ENCODE results near the gene SIGLEC15. TPM values are rescaled to one million over a fixed set of nuclear protein-coding genes. Genes with fewer than 3 reads are reported as not detected.
A peak's percentile ranks its signal among the peaks of the same experiment; 100 is the strongest.

Gene SIGLEC15
- total and polyA plus RNA-seq, 2 experiments from 2014 or later, result 0.30 to 1.5 TPM

- Histone ChIP-seq H3K4me3 (no peak overlapping the region), H3K27ac (peak overlapping the region; percentile 81), H3K9me2 (replicated peaks; ENCODE audit: insufficient read depth) (no peaks in the 10 kb centered on the region), H3K27me3 (no peaks in the 10 kb centered on the region), H2AFZ (no peak overlapping the region), H3K36me3 (replicated peaks; ENCODE audit: insufficient read depth, low read depth) (no peaks in the 10 kb centered on the region), H4K20me1 (ENCODE audit: insufficient read depth, poor library complexity, severe bottlenecking) (no peaks in the 10 kb centered on the region), H3K4me2 (peak overlapping the region; percentile 54), H3K79me2 (no peaks in the 10 kb centered on the region), H3K9me3 (ENCODE audit: low read depth) (no peaks in the 10 kb centered on the region), H3K4me1 (ENCODE audit: insufficient read depth) (peaks cover 29% of the 10 kb centered on the region)
- peak; percentile 71 for DNase-seq (ENCODE audit: low spot score)
- no peak for TF ChIP-seq CTCF (IDR thresholded peaks at IDR 0.05; ENCODE audit: poor library complexity)
- TF ChIP-seq EZH2phosphoT487 (IDR thresholded peaks at IDR 0.05; ENCODE audit: low read depth, severe bottlenecking, unreplicated experiment), result no peak
- no peak for TF ChIP-seq EZH2 (IDR thresholded peaks at IDR 0.05; ENCODE audit: borderline replicate concordance)
- 36% methylated on average over 9 of the region's 9 CpGs for WGBS (ENCODE audit: low lambda C conversion rate, missing lambda C conversion rate)
Measured at GRCh38 chr18:45828917-45829811, 3.7 kb downstream of the SIGLEC15 start.

GRCh38 chr18:45829855-45830254 lies 4.4 kb downstream of the SIGLEC15 start:
- DNase-seq (ENCODE audit: low spot score), result no peak
- no peaks in the 10 kb centered on the region for H3K79me2 ChIP-seq
- peaks cover 33% of the 10 kb centered on the region for H3K4me1 ChIP-seq (ENCODE audit: insufficient read depth)
- H3K9me3 ChIP-seq (ENCODE audit: low read depth), result no peaks in the 10 kb centered on the region
- no peaks in the 10 kb centered on the region for H4K20me1 ChIP-seq (ENCODE audit: insufficient read depth, poor library complexity, severe bottlenecking)
- H3K4me3 ChIP-seq, result no peak overlapping the region
- peak overlapping the region; percentile 81 for H3K27ac ChIP-seq
- H3K27me3 ChIP-seq, result no peaks in the 10 kb centered on the region
- H3K9me2 ChIP-seq (replicated peaks; ENCODE audit: insufficient read depth), result no peaks in the 10 kb centered on the region
- 68% methylated on average over 9 of the region's 9 CpGs for whole genome bisulfite sequencing (ENCODE audit: low lambda C conversion rate, missing lambda C conversion rate)
- TF ChIP-seq EZH2 (IDR thresholded peaks at IDR 0.05; ENCODE audit: borderline replicate concordance) (no peak), CTCF (IDR thresholded peaks at IDR 0.05; ENCODE audit: poor library complexity) (no peak), EZH2phosphoT487 (IDR thresholded peaks at IDR 0.05; ENCODE audit: low read depth, severe bottlenecking, unreplicated experiment) (no peak)
- no peak overlapping the region for H3K4me2 ChIP-seq
- H3K36me3 ChIP-seq (replicated peaks; ENCODE audit: insufficient read depth, low read depth), result no peaks in the 10 kb centered on the region
- no peak overlapping the region for H2AFZ ChIP-seq

GRCh38 chr18:45830917-45831316 lies 5.4 kb downstream of the SIGLEC15 start:
- H3K9me2 ChIP-seq (replicated peaks; ENCODE audit: insufficient read depth), result no peaks in the 10 kb centered on the region
- no peaks in the 10 kb centered on the region for H3K27me3 ChIP-seq
- no peaks in the 10 kb centered on the region for H3K79me2 ChIP-seq
- H3K4me2 ChIP-seq, result no peak overlapping the region
- no peak overlapping the region for H3K27ac ChIP-seq
- WGBS (ENCODE audit: low lambda C conversion rate, missing lambda C conversion rate), result 71% methylated on average over 7 of the region's 7 CpGs
- no peak overlapping the region for H2AFZ ChIP-seq
- no peak overlapping the region for H3K4me3 ChIP-seq
- TF ChIP-seq EZH2 (IDR thresholded peaks at IDR 0.05; ENCODE audit: borderline replicate concordance) (no peak), EZH2phosphoT487 (IDR thresholded peaks at IDR 0.05; ENCODE audit: low read depth, severe bottlenecking, unreplicated experiment) (no peak), CTCF (IDR thresholded peaks at IDR 0.05; ENCODE audit: poor library complexity) (no peak)
- no peaks in the 10 kb centered on the region for H3K36me3 ChIP-seq (replicated peaks; ENCODE audit: insufficient read depth, low read depth)
- no peaks in the 10 kb centered on the region for H4K20me1 ChIP-seq (ENCODE audit: insufficient read depth, poor library complexity, severe bottlenecking)
- H3K9me3 ChIP-seq (ENCODE audit: low read depth), result no peaks in the 10 kb centered on the region
- no peak for DNase-seq (ENCODE audit: low spot score)
- H3K4me1 ChIP-seq (ENCODE audit: insufficient read depth), result peaks cover 33% of the 10 kb centered on the region

Measured in hepatocyte (in vitro differentiated cells).